ENCODE data around the gene ENOSF1. TPM values are rescaled to one million over a fixed set of nuclear protein-coding genes. Genes with fewer than 3 reads are reported as not detected.

The ENOSF1 gene
- total RNA-seq, 4 donors from 2014 or later = 36.2 to 42.4 (median 38.6) TPM

DNA sequence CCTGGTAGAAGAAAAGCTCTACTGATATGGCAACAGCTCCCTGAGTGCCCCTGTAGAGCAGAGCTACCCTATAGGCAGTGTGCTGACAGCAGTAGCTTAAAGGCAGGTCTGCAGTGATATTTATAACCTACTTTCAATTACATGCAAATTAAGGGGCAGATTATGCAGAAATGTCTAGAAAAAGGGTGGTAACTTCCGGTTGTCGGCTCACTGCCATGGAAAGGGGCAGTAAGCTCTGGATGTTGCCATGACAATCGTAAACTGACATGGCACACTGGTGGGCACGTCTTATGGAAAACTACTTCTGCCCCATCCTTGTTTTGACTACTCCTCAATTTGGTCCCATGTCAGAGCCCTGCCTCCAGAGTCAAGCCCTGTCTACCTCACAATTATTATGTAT is 57.8 kb downstream of the ENOSF1 start:
- intact Hi-C loops (cut with DNase I; ENCODE audit: low total_unique reads) = no loop called here

DNA sequence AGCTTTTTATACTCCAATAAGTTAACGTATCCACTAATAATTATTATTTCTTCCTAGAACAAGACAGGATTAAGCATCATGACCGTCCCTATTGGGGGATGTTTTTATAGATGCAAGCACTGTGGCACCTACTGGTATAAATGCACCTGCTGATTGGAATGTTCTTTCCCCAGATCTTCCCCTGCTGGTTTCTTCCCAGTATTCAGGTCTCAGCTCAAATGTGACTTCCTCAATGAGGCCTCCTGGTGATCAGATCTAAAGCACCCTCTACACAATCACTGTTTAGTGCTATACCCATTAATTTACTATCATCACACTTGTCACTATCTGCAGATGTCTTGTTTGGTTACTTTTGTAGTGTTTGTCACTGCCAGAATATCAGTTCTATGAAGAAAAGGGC is 58.9 kb downstream of the ENOSF1 start:
- TF ChIP-seq, protein P1, sequence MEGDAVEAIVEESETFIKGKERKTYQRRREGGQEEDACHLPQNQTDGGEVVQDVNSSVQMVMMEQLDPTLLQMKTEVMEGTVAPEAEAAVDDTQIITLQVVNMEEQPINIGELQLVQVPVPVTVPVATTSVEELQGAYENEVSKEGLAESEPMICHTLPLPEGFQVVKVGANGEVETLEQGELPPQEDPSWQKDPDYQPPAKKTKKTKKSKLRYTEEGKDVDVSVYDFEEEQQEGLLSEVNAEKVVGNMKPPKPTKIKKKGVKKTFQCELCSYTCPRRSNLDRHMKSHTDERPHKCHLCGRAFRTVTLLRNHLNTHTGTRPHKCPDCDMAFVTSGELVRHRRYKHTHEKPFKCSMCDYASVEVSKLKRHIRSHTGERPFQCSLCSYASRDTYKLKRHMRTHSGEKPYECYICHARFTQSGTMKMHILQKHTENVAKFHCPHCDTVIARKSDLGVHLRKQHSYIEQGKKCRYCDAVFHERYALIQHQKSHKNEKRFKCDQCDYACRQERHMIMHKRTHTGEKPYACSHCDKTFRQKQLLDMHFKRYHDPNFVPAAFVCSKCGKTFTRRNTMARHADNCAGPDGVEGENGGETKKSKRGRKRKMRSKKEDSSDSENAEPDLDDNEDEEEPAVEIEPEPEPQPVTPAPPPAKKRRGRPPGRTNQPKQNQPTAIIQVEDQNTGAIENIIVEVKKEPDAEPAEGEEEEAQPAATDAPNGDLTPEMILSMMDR (IDR thresholded peaks at IDR 0.05) = no peak
- no peak for TF ChIP-seq POLR2A (IDR thresholded peaks at IDR 0.05)
- 94 to 97% methylated on average over 2 of the region's 2 CpGs for WGBS, 2 donors
- no peak overlapping the region for H3K4me3 ChIP-seq (ENCODE audit: low read depth, poor library complexity, severe bottlenecking)
- no peak for DNase-seq (ENCODE audit: low spot score in 2 of 2)
- intact Hi-C loops (cut with DNase I; ENCODE audit: low total_unique reads) = no loop called here

More for the DNA sequence above, 57.8 kb downstream of the ENOSF1 start:
- DNase-seq (ENCODE audit: low spot score in 2 of 2) = no peak
- H3K4me3 ChIP-seq (ENCODE audit: low read depth, poor library complexity, severe bottlenecking) = no peak overlapping the region
- no peak for TF ChIP-seq POLR2A (IDR thresholded peaks at IDR 0.05)
- TF ChIP-seq, protein P1 (IDR thresholded peaks at IDR 0.05) = no peak
- 92 to 94% methylated on average over 4 of the region's 4 CpGs for WGBS, 2 donors

DNA sequence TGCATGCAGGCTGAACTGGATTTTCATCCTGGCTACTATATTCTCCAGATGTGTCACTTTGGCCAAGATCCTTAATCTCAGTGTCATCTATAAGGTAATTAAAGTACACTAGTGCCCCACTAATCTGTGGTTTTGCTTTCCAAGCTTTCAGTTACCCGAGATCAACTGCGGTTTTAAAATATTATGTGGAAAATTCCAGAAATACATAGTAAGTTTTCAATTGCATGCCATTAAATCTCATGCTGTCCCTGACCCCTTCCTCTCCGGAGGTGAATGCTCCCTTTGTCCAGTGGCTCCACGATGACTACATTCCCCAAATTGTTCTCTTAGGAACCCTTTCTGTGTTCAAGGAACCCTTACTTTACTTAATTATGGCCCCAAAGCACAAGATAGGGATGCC is 60.3 kb downstream of the ENOSF1 start:
- intact Hi-C loops (cut with DNase I; ENCODE audit: low total_unique reads) = no loop called here
- TF ChIP-seq POLR2A (IDR thresholded peaks at IDR 0.05) = no peak
- TF ChIP-seq, protein P1 (IDR thresholded peaks at IDR 0.05) = no peak
- DNase-seq (ENCODE audit: low spot score in 2 of 2) = no peak
- 65 to 73% methylated on average over 4 of the region's 4 CpGs for WGBS, 2 donors
- H3K4me3 ChIP-seq (ENCODE audit: low read depth, poor library complexity, severe bottlenecking) = no peak overlapping the region

DNA sequence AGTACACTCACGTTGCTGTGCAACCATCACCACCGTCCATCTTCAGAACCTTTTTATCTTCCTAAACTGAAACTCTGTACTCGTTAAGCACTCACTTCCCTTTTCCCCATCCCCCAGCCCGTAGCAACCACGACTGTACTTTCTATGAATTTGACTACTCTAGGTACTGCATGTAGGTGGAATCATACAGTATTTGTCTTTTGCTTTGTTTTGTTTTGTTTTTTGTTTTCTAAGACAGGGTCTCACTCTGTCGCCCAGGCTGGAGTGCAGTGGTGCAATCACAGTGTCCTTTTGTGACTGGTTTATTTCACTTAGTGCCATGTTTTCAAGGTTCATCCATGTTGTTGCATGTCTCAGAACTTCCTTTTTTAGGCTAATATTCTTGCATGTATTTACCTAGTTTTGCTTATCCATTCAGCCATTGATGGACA is 62.0 kb downstream of the ENOSF1 start:
- TF ChIP-seq, protein P1 (IDR thresholded peaks at IDR 0.05) = no peak
- no peak for TF ChIP-seq POLR2A (IDR thresholded peaks at IDR 0.05)
- intact Hi-C loops (cut with DNase I; ENCODE audit: low total_unique reads) = no loop called here
- DNase-seq (ENCODE audit: low spot score in 2 of 2) = no peak
- 57 to 58% methylated on average over 6 of the region's 6 CpGs for WGBS, 2 donors
- no peak overlapping the region for H3K4me3 ChIP-seq (ENCODE audit: low read depth, poor library complexity, severe bottlenecking)

DNA sequence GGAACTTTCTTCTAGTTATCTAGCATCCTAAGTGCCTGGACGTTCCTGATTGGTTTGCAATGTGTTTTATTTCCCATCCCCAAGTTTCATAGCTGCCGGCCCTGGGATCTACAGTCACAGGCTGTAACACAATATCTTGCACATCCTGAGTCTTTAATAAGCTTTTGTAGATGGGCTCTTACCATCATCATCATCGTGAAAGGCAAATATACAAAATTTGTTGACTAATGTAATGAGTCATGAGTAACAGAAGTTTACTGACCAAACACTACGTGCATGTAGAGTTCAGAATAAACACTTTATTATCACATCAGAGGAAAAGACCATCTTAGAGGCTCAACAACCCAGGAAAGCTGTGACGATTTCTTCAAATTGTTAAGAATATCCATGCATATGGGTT is 63.1 kb downstream of the ENOSF1 start:
- DNase-seq (ENCODE audit: low spot score in 2 of 2) = no peak
- no peak overlapping the region for H3K4me3 ChIP-seq (ENCODE audit: low read depth, poor library complexity, severe bottlenecking)
- WGBS, 2 donors = 86 to 89% methylated on average over 5 of the region's 5 CpGs
- intact Hi-C loops (cut with DNase I; ENCODE audit: low total_unique reads) = no loop called here
- TF ChIP-seq, protein P1 (IDR thresholded peaks at IDR 0.05) = no peak
- TF ChIP-seq POLR2A (IDR thresholded peaks at IDR 0.05) = no peak

DNA sequence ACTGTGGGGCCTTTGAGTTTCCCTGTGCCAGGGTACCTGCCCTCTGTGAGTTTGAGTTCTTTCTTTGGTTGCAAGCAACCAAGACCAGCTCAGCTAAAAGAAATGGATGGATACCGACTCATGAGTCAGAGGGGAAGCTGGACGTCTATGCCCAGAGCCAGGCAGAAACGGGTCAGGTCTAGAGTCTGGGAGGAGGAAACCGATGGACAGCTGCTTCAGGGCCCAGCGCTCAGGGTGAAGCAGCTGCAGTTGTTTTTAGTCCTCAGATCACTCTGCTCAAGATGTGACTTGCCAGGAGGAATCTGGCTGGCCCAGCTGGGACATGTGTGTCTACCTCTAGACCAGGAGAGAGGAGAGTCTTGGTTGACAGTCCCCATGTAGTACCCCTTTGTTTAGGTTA is 65.1 kb downstream of the ENOSF1 start:
- 83 to 88% methylated on average over 5 of the region's 5 CpGs for WGBS, 2 donors
- DNase-seq (ENCODE audit: low spot score in 2 of 2) = no peak
- TF ChIP-seq, protein P1 (IDR thresholded peaks at IDR 0.05) = no peak
- TF ChIP-seq POLR2A (IDR thresholded peaks at IDR 0.05) = no peak
- intact Hi-C loops (cut with DNase I; ENCODE audit: low total_unique reads) = no loop called here
- H3K4me3 ChIP-seq (ENCODE audit: low read depth, poor library complexity, severe bottlenecking) = no peak overlapping the region
